NCI-H146 (cell line): ENCODE measurements around the gene TMPRSS11E.
"Not testable (repeated sequence)": the region's sequence is repeated elsewhere in the genome, so short reads cannot be mapped to it uniquely, and the experiment has no call there.

Experiments used
- DNase-seq: peaks from one replicate; lab custom pipeline; 2025; lab: John Stamatoyannopoulos, UW

Gene TMPRSS11E

GRCh38 chr4:68462691-68463090 lies 15.4 kb downstream of the TMPRSS11E start:
- DNase-seq, result no peak

- DNase-seq, result no peak
Observed at GRCh38 chr4:68463796-68464195, 16.5 kb downstream of the TMPRSS11E start.

- no peak for DNase-seq
Observed at GRCh38 chr4:68465058-68465457, 17.8 kb downstream of the TMPRSS11E start.

GRCh38 chr4:68466185-68466584 lies 18.9 kb downstream of the TMPRSS11E start:
- DNase-seq, result no peak

GRCh38 chr4:68466751-68467150 lies 19.5 kb downstream of the TMPRSS11E start:
- DNase-seq, result no peak

GRCh38 chr4:68469482-68469881 lies 22.2 kb downstream of the TMPRSS11E start:
- DNase-seq, result no peak

DNA sequence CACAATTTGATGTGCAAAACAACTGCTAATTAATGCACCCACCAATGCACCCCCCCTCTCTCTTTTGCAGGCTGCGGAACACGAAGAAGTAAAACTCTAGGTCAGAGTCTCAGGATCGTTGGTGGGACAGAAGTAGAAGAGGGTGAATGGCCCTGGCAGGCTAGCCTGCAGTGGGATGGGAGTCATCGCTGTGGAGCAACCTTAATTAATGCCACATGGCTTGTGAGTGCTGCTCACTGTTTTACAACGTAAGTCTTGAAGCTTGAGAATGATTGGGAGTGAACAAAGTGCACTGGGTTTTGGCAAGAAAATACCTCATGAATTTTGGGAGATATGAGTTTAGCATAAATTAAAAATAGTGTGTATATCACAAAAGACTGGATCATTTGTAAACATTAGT lies 28.9 kb downstream of the TMPRSS11E start:
- no peak for DNase-seq

DNA sequence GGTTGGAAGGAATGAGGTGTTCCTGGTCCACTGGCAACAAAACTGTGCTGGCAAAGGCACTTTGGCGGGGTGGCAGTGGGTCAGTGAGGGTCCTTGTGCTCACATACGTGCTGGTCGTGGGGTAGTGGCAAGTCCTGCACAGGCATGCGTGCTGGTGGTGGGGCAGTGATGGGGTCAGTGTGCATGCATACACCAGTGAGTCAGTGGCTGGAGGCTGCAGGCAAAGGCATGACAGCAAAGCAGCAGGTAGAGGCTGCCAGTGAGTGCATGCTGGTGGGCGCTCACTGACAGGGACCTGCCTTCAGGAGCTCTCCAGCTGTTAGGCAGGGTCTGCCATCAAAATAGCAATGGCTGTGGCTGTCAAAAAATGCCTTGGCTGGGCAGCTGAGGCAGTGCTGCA lies 42.1 kb downstream of the TMPRSS11E start:
- no peak for DNase-seq

DNA sequence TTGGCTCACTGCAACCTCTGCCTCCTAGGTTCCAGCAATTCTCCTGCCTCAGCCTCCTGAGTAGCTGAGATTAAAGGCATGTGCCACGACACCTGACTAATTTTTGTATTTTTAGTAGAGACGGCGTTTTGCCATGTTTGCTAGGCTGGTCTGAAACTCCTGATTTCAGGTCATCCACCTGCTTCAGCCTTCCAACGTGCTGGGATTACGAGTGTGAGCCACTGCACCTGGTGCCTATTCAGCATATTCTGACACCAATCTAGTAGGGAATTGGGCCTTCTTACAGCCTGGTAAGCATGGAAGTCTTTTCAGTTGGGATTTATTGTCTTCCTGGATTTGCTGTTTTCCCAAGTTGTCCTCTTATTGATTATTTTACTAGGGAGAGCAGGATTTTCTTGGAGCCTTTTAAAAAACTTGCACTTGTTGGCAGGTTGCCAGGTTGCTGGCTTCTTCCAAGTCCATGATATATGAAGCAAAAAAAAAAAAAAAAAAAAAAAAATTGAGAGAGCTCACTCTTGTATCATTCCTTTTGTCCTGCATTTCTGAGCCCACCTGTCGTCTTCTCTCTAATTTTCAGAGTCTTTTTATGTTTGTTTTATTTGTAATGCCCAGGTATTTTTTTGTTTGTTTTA lies 43.7 kb downstream of the TMPRSS11E start:
- DNase-seq, result peak; percentile 76

DNA sequence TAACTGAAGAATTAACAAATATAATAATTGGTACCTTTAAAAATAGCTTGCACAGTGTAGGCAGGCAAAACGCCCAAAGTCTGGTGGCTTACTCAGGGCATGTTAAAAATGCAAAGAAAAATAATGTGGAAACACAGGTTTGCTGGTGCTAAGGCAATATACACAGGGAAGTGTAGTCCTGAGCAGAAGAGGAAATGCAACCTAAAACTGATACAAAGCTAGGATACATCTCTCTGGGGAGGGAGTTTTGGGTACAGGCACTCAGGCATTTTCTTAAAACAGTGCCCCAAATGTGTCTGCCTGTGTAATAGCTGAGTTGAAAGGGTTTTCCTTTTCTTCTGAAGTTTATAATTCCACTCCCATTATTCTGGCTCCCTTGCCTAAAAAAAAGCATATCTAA lies 47.4 kb downstream of the TMPRSS11E start:
- DNase-seq, result no peak

DNA sequence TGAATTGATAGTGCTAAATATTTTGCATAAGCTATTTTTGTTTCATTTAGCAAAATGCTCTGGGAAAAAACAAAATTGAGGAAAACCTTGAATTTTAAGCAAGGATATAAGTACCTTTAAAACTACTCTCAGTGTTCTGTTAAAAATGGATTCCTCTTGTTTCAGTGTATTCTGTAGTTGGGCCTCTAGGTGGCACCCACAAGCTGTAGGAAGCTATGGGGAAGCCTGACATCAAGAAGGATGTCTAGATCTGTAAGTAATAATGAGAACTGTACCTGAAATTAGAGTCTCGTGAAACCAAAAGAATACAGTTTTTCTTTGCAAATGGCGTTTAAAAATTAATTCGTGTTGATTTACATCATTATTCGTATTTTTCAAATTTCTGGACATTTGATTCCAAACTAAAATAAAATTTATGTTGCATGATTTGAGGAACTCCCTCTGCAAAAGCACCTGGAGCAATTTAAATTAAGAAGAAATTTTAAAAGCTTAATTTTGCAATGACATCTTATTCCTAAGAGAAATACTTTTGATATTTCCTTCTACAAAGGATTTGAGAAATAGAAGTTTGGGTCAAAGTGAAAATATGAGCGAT lies 51.2 kb downstream of the TMPRSS11E start:
- peak; percentile 81 for DNase-seq

DNA sequence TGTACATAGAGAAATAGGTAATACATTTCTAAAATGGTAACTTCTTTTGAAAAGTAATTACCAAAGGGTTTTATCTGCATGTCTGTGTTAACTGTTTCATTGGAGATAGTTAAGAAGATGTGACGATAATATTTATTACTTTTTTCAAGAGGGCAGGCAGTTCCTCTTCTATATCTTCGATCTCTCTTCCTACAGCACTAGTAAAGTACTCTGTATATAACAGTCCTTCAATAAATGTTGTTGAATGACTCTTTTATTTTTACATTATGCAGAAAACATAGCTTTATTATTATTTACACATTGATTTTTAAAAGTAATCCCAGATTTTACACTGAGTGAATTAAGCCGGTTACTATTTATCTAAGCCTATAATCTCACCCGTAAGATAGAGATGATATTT lies 51.8 kb downstream of the TMPRSS11E start:
- DNase-seq, result no peak

- DNase-seq, result not testable (repeated sequence)
Observed at GRCh38 chr4:68503462-68503861, 56.2 kb downstream of the TMPRSS11E start.

DNA sequence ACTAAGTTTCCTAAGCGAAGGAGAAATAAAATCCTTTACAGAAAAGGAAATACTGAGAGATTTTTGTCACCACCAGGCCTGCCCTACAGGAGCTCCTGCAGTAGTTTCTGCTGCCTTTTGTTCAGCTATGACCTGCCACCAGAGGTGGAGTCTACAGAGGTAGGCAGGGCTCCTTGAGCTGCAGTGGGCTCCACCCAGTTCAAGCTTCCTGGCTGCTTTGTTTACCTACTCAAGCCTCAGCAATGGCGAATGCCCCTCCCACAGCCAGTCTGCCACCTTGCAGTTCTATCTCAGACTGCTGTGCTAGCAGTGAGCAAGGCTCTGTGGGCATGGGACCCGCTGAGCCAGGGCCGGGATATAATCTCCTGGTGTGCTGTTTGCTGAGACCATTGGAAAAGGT lies 57.6 kb downstream of the TMPRSS11E start:
- not testable (repeated sequence) for DNase-seq

DNA sequence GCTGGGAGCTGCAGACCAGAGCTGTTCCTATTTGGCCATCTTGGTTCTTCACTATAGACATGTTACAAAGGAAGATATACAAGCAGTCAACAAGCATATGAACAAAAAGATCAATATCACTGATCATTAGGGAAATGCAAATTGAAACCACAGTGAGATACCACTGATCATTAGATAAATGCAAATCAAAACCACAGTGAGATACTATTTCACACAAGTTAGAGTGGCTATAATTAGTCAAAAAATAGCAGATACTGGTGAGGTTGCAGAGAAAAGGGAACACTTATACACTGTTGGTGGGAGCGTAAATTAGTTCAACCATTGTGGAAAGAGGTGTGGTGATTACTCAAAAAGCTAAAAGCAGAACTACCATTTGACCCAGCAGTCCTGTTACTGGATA lies 58.2 kb downstream of the TMPRSS11E start:
- DNase-seq, result not testable (repeated sequence)

DNA sequence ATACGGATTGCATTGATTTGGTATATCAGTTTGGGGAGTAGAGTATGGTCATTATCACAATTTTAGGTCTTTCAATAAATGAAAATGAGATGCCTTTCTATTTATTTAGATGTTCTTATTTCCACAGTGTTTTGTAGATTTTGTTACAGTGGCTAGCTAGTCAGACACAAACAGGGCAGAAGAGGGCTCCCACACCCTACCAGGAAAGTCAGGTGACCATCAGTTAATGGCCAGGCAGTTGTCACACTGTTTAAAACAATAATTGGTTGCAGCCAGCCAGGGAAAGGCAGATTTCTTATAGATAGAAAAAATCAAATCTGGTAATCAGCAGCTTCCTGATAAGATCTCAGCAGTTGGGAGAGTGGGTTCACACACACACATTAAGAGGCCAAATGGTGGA lies 71.6 kb downstream of the TMPRSS11E start:
- no peak for DNase-seq

- no peak for DNase-seq
Observed at GRCh38 chr4:68520985-68521384, 73.7 kb downstream of the TMPRSS11E start.

- DNase-seq, result not testable (repeated sequence)
Observed at GRCh38 chr4:68522232-68522631, 75.0 kb downstream of the TMPRSS11E start.

DNA sequence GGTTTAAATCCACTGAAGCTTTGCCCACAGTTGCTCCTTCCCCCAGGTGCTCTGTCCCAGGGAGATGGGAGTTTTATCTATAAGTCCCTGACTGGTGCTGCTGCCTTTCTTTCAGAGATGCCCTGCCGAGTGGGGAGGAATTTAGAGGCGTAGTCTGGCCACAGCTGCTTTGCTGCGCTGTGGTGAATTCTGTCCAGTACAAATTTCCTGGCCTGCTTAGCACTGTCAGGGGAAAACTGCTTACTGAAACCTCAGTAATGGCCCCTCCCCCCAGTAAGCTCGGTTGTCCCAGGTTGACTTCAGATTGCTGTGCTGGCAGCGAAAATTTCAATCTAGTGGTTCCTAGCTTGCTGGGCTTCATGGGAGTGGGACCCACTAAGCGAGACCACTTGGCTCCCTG lies 88.7 kb downstream of the TMPRSS11E start:
- no peak for DNase-seq

DNA sequence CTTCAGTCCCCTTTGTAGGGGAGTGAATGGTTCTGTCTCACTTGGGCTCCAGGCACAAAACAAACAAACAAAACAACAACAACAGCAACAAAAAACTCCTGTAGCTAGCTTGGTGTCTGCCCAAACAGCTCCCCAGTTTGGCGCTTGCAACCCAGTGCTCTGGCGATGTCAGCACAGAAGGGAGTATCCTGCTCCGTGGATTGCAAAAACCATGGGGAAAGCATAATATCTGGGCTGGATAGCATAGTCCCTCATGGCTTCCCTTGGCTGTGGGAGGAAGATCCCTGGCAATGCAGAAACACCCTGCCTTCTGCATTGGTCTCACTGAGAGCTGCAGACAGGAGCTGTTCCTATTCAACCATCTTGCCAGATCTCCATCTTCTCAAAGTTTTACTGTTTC lies 89.1 kb downstream of the TMPRSS11E start:
- no peak for DNase-seq

GRCh38 chr4:68542742-68543141 lies 95.5 kb downstream of the TMPRSS11E start:
- DNase-seq, result not testable (repeated sequence)
